Stomach (tissue), 9 donors: ENCODE measurements around the gene LY9. TPM values are rescaled to one million over a fixed set of nuclear protein-coding genes. Genes with fewer than 3 reads are reported as not detected.

Experiments used
- DNase-seq, 2 donors: peaks; one replicate each; pipeline versions ENCODE4 v3.0.0 to v3.0.0-alpha.2; 2013 to 2019
- H3K27ac ChIP-seq, 5 donors: fragments of 200-600 bp in 4 of 5; sonication (generic) in 4 of 5; one replicate each; pipeline ENCODE4 v1.5.1; 2013 to 2019; ENCODE audit warnings: mild to moderate bottlenecking in 1 of 5, moderate library complexity in 1 of 5
- H3K27me3 ChIP-seq, 3 donors: fragments of 200-600 bp; sonication (generic); one replicate each; pipeline ENCODE4 v1.5.1; 2017 to 2019; ENCODE audit warnings: mixed run types in 1 of 3
- H3K36me3 ChIP-seq, 4 donors: fragments of 200-600 bp; sonication (generic); 1 replicate in 3 of 4; 2 replicates in 1 of 4; pipeline ENCODE4 v1.5.1; 2016 to 2019
- H3K4me1 ChIP-seq, 4 donors: fragments of 200-600 bp; sonication (generic); one replicate each; pipeline ENCODE4 v1.5.1; 2016 to 2019
- H3K4me3 ChIP-seq, 4 donors: fragments of 200-600 bp; sonication (generic) in 3 of 4; one replicate each; pipeline ENCODE4 v1.5.1; 2016 to 2019; ENCODE audit warnings: mild to moderate bottlenecking in 1 of 4
- H3K9me3 ChIP-seq, 4 donors: fragments of 200-600 bp; sonication (generic); one replicate each; pipeline ENCODE4 v1.5.1; 2016 to 2019
- CTCF ChIP-seq, 7 experiments: fragments of 450-650 bp in 4 of 7; fragments of 200-600 bp in 3 of 7; sonication (generic) in 3 of 7; IDR thresholded peaks; one replicate each; pipeline ENCODE4 v1.5.1; 2016 to 2019; ENCODE audit warnings: antibody characterized with exemption in 7 of 7, control low read depth in 2 of 7, mild to moderate bottlenecking in 1 of 7
- EP300 ChIP-seq: sonication (generic); formaldehyde crosslinking; IDR thresholded peaks from one replicate; pipeline ENCODE4 v1.6.1; 2017; ENCODE audit warnings: antibody characterized with exemption
- POLR2A ChIP-seq, 4 donors: fragments of 450-650 bp; IDR thresholded peaks; one replicate each; pipeline ENCODE4 v1.6.1; 2016; ENCODE audit warnings: antibody characterized with exemption in 4 of 4, control low read depth in 2 of 4, mild to moderate bottlenecking in 1 of 4, moderate library complexity in 1 of 4
- POLR2AphosphoS5 ChIP-seq, 3 donors: sonication (generic); formaldehyde crosslinking; IDR thresholded peaks; one replicate each; pipeline ENCODE4 v1.6.1; 2016; ENCODE audit warnings: antibody characterized with exemption in 3 of 3
- WGBS, 5 donors: extraction: QIAGEN DNeasy Blood & Tissue Kit in 3 of 5; methylation state at CpG; one replicate each; pipeline versions ENCODE4 v1.1.5 to v1.1.7; 2013 to 2018; 5-methylcytosine and 5-hydroxymethylcytosine counted together
- intact Hi-C: fragments of 100-400 bp; cut with DNase I; formaldehyde crosslinking; loops from one replicate; pipeline ENCODE4 v1.15.1; 2023; ENCODE audit warnings: low total_unique reads
- polyA plus RNA-seq, 3 donors: library from polyadenylated mRNA; stranded (reverse); fragments of 200-250 nt; gene quantifications; one replicate each; pipeline ENCODE4 v1.2.3, GENCODE V29; 2013
- total RNA-seq, 5 donors: library from RNA; depleted of rRNA; stranded (reverse); fragments of >200 nt; gene quantifications; one replicate each; pipeline versions ENCODE4 v1.1.0 to v1.2.3, GENCODE V29; 2014 to 2016
- donor health status: healthy with polysubstance abuse.
- donor health status: Bipolar disorder and iron deficiency.
- donor health status: healthy.

LY9 gene
- total and polyA plus RNA-seq, 8 donors: 0.25 to 7.5 (median 1.2) TPM; not detected in 2

GRCh38 chr1:160827418-160827817 lies 31.4 kb downstream of the LY9 start:
- DNase-seq: no peak
- H3K27me3 ChIP-seq: no peaks in the 10 kb centered on the region
- TF ChIP-seq CTCF (IDR thresholded peaks at IDR 0.05) (no peak), POLR2AphosphoS5 (IDR thresholded peaks at IDR 0.05) (no peak), EP300 (no peak), POLR2A (IDR thresholded peaks at IDR 0.05) (no peak)
- H3K36me3 ChIP-seq: no peaks in the 10 kb centered on the region
- no peak overlapping the region for H3K27ac ChIP-seq
- WGBS, 5 donors: 88 to 96% (median 92%) methylated on average over 2 of the region's 2 CpGs
- intact Hi-C loops: loop anchor here (10.0 kb wide), 1 partner anchor 103 kb away; no protein-coding TSS in a partner anchor
- no peaks in the 10 kb centered on the region for H3K4me1 ChIP-seq
- H3K4me3 ChIP-seq: no peak overlapping the region
- no peaks in the 10 kb centered on the region for H3K9me3 ChIP-seq

- intact Hi-C loops: loop anchor here (10.0 kb wide), 2 partner anchors 105 to 125 kb away; partner anchors contain the start of gene ITLN2
These were observed 33.8 kb downstream of the LY9 start for GRCh38 chr1:160829766-160830165.

GRCh38 chr1:160830321-160831153 lies 34.6 kb downstream of the LY9 start:
- peak; percentile 83 to 89 for DNase-seq
- intact Hi-C loops: loop anchor here (10.0 kb wide), 1 partner anchor 124 kb away; the partner anchor contains the start of gene ITLN2
- H3K9me3 ChIP-seq: no peaks in the 10 kb centered on the region
- H3K4me3 ChIP-seq: no peak overlapping the region
- no peak overlapping the region for H3K27ac ChIP-seq
- WGBS, 5 donors: 49 to 60% (median 52%) methylated on average over 8 of the region's 8 CpGs
- H3K4me1 ChIP-seq: no peaks in the 10 kb centered on the region
- TF ChIP-seq EP300 (no peak), CTCF (IDR thresholded peaks at IDR 0.05) (peak in 5 of 7 experiments; percentile 39 to 87 (median 63))
- no peaks in the 10 kb centered on the region for H3K36me3 ChIP-seq
- no peaks in the 10 kb centered on the region for H3K27me3 ChIP-seq

More at GRCh38 chr1:160829766-160830165, 33.8 kb downstream of the LY9 start:
- Histone ChIP-seq H3K36me3 (no peaks in the 10 kb centered on the region), H3K4me1 (no peaks in the 10 kb centered on the region), H3K27ac (no peak overlapping the region), H3K4me3 (no peak overlapping the region), H3K27me3 (no peaks in the 10 kb centered on the region), H3K9me3 (no peaks in the 10 kb centered on the region)
- WGBS, 5 donors: 85 to 93% (median 91%) methylated on average over 1 of the region's 1 CpG
- TF ChIP-seq CTCF (IDR thresholded peaks at IDR 0.05) (no peak), EP300 (no peak), POLR2A (IDR thresholded peaks at IDR 0.05) (no peak), POLR2AphosphoS5 (IDR thresholded peaks at IDR 0.05) (no peak)
- DNase-seq: no peak

- H3K27ac ChIP-seq: no peak overlapping the region
- H3K4me3 ChIP-seq: no peak overlapping the region
- H3K9me3 ChIP-seq: no peaks in the 10 kb centered on the region
- DNase-seq: peak in 1 of 2 donors; percentile 80
- 69 to 86% (median 79%) methylated on average over 3 of the region's 3 CpGs for WGBS, 5 donors
- H3K4me1 ChIP-seq: peaks cover 0 to 30% (median 4%) of the 10 kb centered on the region in 4 donors
- no peaks in the 10 kb centered on the region for H3K27me3 ChIP-seq
- TF ChIP-seq CTCF (IDR thresholded peaks at IDR 0.05) (peak in 4 of 7 experiments; percentile 45 to 82 (median 60)), POLR2A (IDR thresholded peaks at IDR 0.05) (no peak)
- intact Hi-C loops: loop anchor here (10.0 kb wide), 1 partner anchor 120 kb away; the partner anchor contains the start of gene ITLN2
- H3K36me3 ChIP-seq: no peaks in the 10 kb centered on the region
These were observed 39.1 kb downstream of the LY9 start for GRCh38 chr1:160834945-160835565.
